ENCODE measurements around the gene PI4KA.
"Not testable (repeated sequence)": the region's sequence is repeated elsewhere in the genome, so short reads cannot be mapped to it uniquely, and the experiment has no call there.

DNA sequence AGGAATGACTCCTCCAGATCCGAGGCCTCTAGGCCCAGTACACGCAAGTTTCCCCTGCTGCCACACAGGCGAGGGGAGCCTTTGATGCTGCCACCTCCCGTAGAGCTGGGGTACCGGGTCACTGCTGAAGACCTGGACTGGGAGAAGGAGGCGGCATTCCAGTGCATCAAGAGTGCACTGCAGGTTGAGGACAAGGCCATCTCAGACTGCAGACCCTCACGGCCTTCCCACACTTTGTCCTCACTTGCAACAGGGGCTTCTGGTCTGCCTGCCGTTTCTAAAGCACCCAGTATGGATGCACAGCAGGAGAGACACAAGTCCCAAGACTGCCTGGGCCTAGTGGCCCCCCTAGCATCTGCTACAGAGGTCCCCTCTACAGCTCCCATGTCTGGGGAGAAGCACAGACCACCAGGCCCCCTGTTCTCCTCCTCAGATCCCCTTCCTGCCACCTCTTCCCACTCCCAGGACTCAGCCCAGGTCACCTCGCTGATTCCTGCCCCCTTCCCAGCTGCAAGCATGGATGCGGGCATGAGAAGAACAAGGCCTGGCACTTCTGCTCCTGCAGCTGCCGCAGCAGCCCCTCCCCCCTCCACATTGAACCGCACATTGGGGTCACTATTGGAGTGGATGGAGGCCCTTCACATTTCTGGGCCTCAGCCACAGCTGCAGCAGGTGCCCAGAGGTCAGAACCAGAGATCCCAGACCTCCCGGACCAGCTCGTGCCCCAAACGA lies 167.9 kb downstream of the PI4KA start:
- TF ChIP-seq, protein P1, sequence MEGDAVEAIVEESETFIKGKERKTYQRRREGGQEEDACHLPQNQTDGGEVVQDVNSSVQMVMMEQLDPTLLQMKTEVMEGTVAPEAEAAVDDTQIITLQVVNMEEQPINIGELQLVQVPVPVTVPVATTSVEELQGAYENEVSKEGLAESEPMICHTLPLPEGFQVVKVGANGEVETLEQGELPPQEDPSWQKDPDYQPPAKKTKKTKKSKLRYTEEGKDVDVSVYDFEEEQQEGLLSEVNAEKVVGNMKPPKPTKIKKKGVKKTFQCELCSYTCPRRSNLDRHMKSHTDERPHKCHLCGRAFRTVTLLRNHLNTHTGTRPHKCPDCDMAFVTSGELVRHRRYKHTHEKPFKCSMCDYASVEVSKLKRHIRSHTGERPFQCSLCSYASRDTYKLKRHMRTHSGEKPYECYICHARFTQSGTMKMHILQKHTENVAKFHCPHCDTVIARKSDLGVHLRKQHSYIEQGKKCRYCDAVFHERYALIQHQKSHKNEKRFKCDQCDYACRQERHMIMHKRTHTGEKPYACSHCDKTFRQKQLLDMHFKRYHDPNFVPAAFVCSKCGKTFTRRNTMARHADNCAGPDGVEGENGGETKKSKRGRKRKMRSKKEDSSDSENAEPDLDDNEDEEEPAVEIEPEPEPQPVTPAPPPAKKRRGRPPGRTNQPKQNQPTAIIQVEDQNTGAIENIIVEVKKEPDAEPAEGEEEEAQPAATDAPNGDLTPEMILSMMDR (IDR thresholded peaks at IDR 0.05; ENCODE audit: insufficient read depth, low read length) = not testable (repeated sequence)
- TF ChIP-seq REST (IDR thresholded peaks at IDR 0.05; ENCODE audit: insufficient replicate concordance, low read depth); POLR2AphosphoS5 (IDR thresholded peaks at IDR 0.05; ENCODE audit: low read depth); SPI1 (IDR thresholded peaks at IDR 0.05; ENCODE audit: borderline replicate concordance, low read depth): not testable (repeated sequence)

All from HL-60 (cell line).